Testis (tissue), 3 donors: ENCODE results near the gene ATRIP. TPM values are rescaled to one million over a fixed set of nuclear protein-coding genes. Genes with fewer than 3 reads are reported as not detected.
A peak's percentile ranks its signal among the peaks of the same experiment; 100 is the strongest.
"Not testable (repeated sequence)": the region's sequence is repeated elsewhere in the genome, so short reads cannot be mapped to it uniquely, and the experiment has no call there.

Experiments used
- DNase-seq: peaks from one replicate; pipeline ENCODE4 v3.0.0-alpha.2; 2019
- H3K27ac ChIP-seq, 2 donors: fragments of 200-600 bp; sonication (generic); one replicate each; pipeline ENCODE4 v1.5.1; 2019
- H3K27me3 ChIP-seq: fragments of 200-600 bp; sonication (generic); one replicate; pipeline ENCODE4 v1.5.1; 2019
- H3K36me3 ChIP-seq: fragments of 200-600 bp; sonication (generic); one replicate; pipeline ENCODE4 v1.5.1; 2017; ENCODE audit warnings: low read depth; ENCODE audit errors: missing control alignments
- H3K4me1 ChIP-seq: fragments of 200-600 bp; sonication (generic); one replicate; pipeline ENCODE4 v1.5.1; 2019
- H3K4me3 ChIP-seq, 2 donors: fragments of 200-600 bp; sonication (generic); one replicate each; pipeline ENCODE4 v1.5.1; 2017 to 2019
- H3K9me3 ChIP-seq: fragments of 200-600 bp; sonication (generic); one replicate; pipeline ENCODE4 v1.5.1; 2017
- CTCF ChIP-seq, 3 experiments: fragments of 450-650 bp in 2 of 3; fragments of 200-600 bp in 1 of 3; sonication (generic) in 1 of 3; IDR thresholded peaks; one replicate each; pipeline ENCODE4 v1.5.1; 2016 to 2019; ENCODE audit warnings: antibody characterized with exemption in 3 of 3, mild to moderate bottlenecking in 2 of 3, moderate library complexity in 1 of 3
- POLR2A ChIP-seq: fragments of 450-650 bp; IDR thresholded peaks from one replicate; pipeline ENCODE4 v1.6.1; 2017; ENCODE audit warnings: antibody characterized with exemption, mild to moderate bottlenecking, moderate library complexity
- WGBS, 2 donors: methylation state at CpG; one replicate each; pipeline ENCODE4 v1.1.5; 2018; 5-methylcytosine and 5-hydroxymethylcytosine counted together
- intact Hi-C: fragments of 100-400 bp; cut with DNase I; formaldehyde crosslinking; loops from one replicate; pipeline ENCODE4 v1.15.1; 2023; ENCODE audit warnings: low total_unique reads
- polyA plus RNA-seq: library from polyadenylated mRNA; stranded (reverse); fragments of 350-450 nt; fragmentation: Illumina TruSeq; extraction: RNeasy Lipid Tissue Mini Kit (QIAGEN cat#74804); gene quantifications from one replicate; pipeline ENCODE4 v1.2.3, GENCODE V29; 2014; ENCODE audit warnings: low read depth, low replicate concordance; ENCODE audit not compliant: insufficient read depth
- total RNA-seq, 2 donors: library from RNA; depleted of rRNA; stranded (reverse); fragments of >200 nt; gene quantifications; one replicate each; pipeline ENCODE4 v1.2.3, GENCODE V29; 2016

The ATRIP gene
- total and polyA plus RNA-seq, 3 donors from 2014 or later = 25.0 to 56.5 (median 26.3) TPM

- 70 to 73% methylated on average over 6 of the region's 6 CpGs for WGBS, 2 donors
- Histone ChIP-seq H3K4me3 (no peak overlapping the region), H3K36me3 (no peaks in the 10 kb centered on the region), H3K9me3 (no peaks in the 10 kb centered on the region), H3K4me1 (peaks cover 5% of the 10 kb centered on the region), H3K27ac (no peak overlapping the region), H3K27me3 (no peaks in the 10 kb centered on the region)
- peak; percentile 70 for DNase-seq
- intact Hi-C loops = loop anchor here (5.0 kb wide), 1 partner anchor 36 kb away; no protein-coding TSS in a partner anchor
- TF ChIP-seq POLR2A = no peak
- TF ChIP-seq CTCF (IDR thresholded peaks at IDR 0.05) = peak; percentile 79 to 88 (median 81)
Measured at GRCh38 chr3:48400824-48401433, 45.6 kb upstream of the ATRIP start.

- not testable (repeated sequence) for H3K9me3 ChIP-seq, H3K27me3 ChIP-seq, H3K4me3 ChIP-seq, H3K4me1 ChIP-seq, H3K36me3 ChIP-seq
- peak overlapping the region in 1 of 2 donors; percentile 83 for H3K27ac ChIP-seq
- DNase-seq = peak; percentile 11
- intact Hi-C loops = loop anchor here (5.0 kb wide), 1 partner anchor 36 kb away; no protein-coding TSS in a partner anchor
- 94 to 95% methylated on average over 12 of the region's 12 CpGs for WGBS, 2 donors
Measured at GRCh38 chr3:48401434-48401901, 45.1 kb upstream of the ATRIP start.

- H3K4me1 ChIP-seq = peaks cover 5% of the 10 kb centered on the region
- intact Hi-C loops = loop anchor here (5.0 kb wide), 1 partner anchor 35 kb away; no protein-coding TSS in a partner anchor
- H3K27me3 ChIP-seq = no peaks in the 10 kb centered on the region
- peak; percentile 84 for DNase-seq
- peak overlapping the region; percentile 27 to 83 for H3K27ac ChIP-seq
- WGBS, 2 donors = 33 to 73% methylated on average over 8 of the region's 8 CpGs
- H3K9me3 ChIP-seq = no peaks in the 10 kb centered on the region
- H3K4me3 ChIP-seq = no peak overlapping the region
- H3K36me3 ChIP-seq = no peaks in the 10 kb centered on the region
- TF ChIP-seq CTCF (IDR thresholded peaks at IDR 0.05) = no peak
- TF ChIP-seq POLR2A = no peak
Measured at GRCh38 chr3:48402281-48402732, 44.2 kb upstream of the ATRIP start.

- H3K27me3 ChIP-seq = no peaks in the 10 kb centered on the region
- no peak for TF ChIP-seq CTCF (IDR thresholded peaks at IDR 0.05)
- TF ChIP-seq POLR2A = no peak
- intact Hi-C loops = loop anchor here (5.0 kb wide), 1 partner anchor 34 kb away; no protein-coding TSS in a partner anchor
- H3K36me3 ChIP-seq = no peaks in the 10 kb centered on the region
- no peak for DNase-seq
- H3K4me3 ChIP-seq = no peak overlapping the region
- peak overlapping the region; percentile 27 to 83 for H3K27ac ChIP-seq
- WGBS, 2 donors = 62 to 71% methylated on average over 3 of the region's 3 CpGs
- H3K9me3 ChIP-seq = no peaks in the 10 kb centered on the region
- peaks cover 5% of the 10 kb centered on the region for H3K4me1 ChIP-seq
Measured at GRCh38 chr3:48402907-48403306, 43.6 kb upstream of the ATRIP start.

- Histone ChIP-seq H3K27ac (peak overlapping the region in 1 of 2 donors; percentile 83), H3K27me3 (no peaks in the 10 kb centered on the region), H3K9me3 (no peaks in the 10 kb centered on the region), H3K4me3 (no peak overlapping the region), H3K36me3 (no peaks in the 10 kb centered on the region), H3K4me1 (peaks cover 5% of the 10 kb centered on the region)
- 88 to 90% methylated on average over 12 to 15 of the region's 15 CpGs for WGBS, 2 donors
- TF ChIP-seq POLR2A (no peak), CTCF (IDR thresholded peaks at IDR 0.05) (no peak)
- intact Hi-C loops = loop anchor here (5.0 kb wide), 1 partner anchor 34 kb away; no protein-coding TSS in a partner anchor
- DNase-seq = no peak
Measured at GRCh38 chr3:48403533-48404439, 42.8 kb upstream of the ATRIP start.
